ENCODE results near the gene RCSD1. TPM values are rescaled to one million over a fixed set of nuclear protein-coding genes. Genes with fewer than 3 reads are reported as not detected.

The RCSD1 gene
- total and polyA plus RNA-seq, 2 donors (not counting 3 experiments of a cell fraction or from before 2014, with no cell fraction given): 0.08 to 1.00 TPM

DNA sequence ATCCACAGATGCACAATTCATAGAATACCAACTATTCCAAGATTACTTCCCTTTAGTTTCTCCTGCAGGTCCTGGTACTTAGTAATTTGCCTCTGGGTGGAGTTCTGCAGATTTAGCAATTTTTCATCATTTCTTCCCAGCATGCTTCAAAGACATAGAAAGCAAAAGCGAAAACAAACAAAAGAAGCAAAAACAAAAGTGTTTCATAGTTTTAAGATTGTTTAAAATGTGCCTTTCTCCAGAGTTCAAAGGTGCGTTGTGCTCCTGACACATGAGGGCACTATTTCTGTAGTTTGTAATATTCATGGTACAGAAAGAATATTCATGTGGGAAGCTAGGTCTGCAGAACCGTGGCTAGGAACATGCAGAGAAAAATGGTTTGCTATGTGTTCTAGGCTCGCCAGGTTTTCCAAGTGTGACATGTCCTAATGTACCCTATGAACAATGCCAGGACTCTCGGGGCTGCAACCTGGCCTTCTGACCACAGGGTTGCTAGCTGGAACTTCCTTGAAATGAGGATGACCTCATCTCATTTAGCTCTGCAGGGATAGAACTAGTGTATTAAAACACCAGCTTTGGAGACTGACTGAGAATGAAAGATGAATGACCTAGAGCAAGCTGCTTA is 30.0 kb upstream of the RCSD1 start:
- Histone ChIP-seq H3K27ac (ENCODE audit: insufficient read depth, low read depth, low read length) (no peak overlapping the region), H3K4me2 (ENCODE audit: insufficient read depth, low read length) (no peak overlapping the region), H4K20me1 (replicated peaks; ENCODE audit: control insufficient read depth, extremely low read depth, insufficient read depth, low read length) (no peaks in the 10 kb centered on the region), H3K9me3 (replicated peaks; ENCODE audit: control insufficient read depth, insufficient read depth, low read length) (no peaks in the 10 kb centered on the region), H3K79me2 (ENCODE audit: control insufficient read depth, insufficient read depth, low read length) (no peaks in the 10 kb centered on the region), H3K4me3 (replicated peaks in 1 of 3; ENCODE audit: insufficient read depth in 1 of 3, low read depth in 1 of 3, low read length in 3 of 3) (no peak overlapping the region), H3K27me3 (ENCODE audit: control insufficient read depth in 2 of 2, insufficient read depth in 2 of 2, low read length in 2 of 2) (no peaks in the 10 kb centered on the region), H2AFZ (ENCODE audit: low read depth, low read length) (no peak overlapping the region), H3K9ac (replicated peaks; ENCODE audit: extremely low read depth, insufficient read depth, low read length) (no peak overlapping the region), H3K36me3 (ENCODE audit: control insufficient read depth in 2 of 2, extremely low read depth in 1 of 2, insufficient read depth in 2 of 2, low read length in 2 of 2) (no peaks in the 10 kb centered on the region), H3K9me1 (replicated peaks; ENCODE audit: control insufficient read depth, extremely low read depth, insufficient read depth, low read length) (no peaks in the 10 kb centered on the region), H3K4me1 (ENCODE audit: control insufficient read depth, extremely low read depth, insufficient read depth, low read length) (no peaks in the 10 kb centered on the region)
- intact Hi-C loops (cut with micrococcal nuclease) (loop anchor here (1.0 to 2.0 kb wide), 3 partner anchors 88 to 483 kb away; no protein-coding TSS in a partner anchor), dilution Hi-C loops (cut with MboI; ENCODE audit: extremely low pct_ligation_motif_present, low sequenced_read_pairs) (no loop called here)
- FAIRE-seq: peak; percentile 38
- TF ChIP-seq MYC (IDR thresholded peaks at IDR 0.05; ENCODE audit: low read depth, low read length): no peak
- TF ChIP-seq JUN (IDR thresholded peaks at IDR 0.05; ENCODE audit: borderline replicate concordance, insufficient read depth, insufficient read length, low read depth): peak; percentile 10
- TF ChIP-seq GATA2 (IDR thresholded peaks at IDR 0.05; ENCODE audit: insufficient read depth, insufficient read length, low read depth, low read length): no peak
- TF ChIP-seq EZH2 (IDR thresholded peaks at IDR 0.05; ENCODE audit: borderline replicate concordance, low read depth, low read length, severe bottlenecking): no peak
- no peak for TF ChIP-seq FOS (IDR thresholded peaks at IDR 0.05; ENCODE audit: borderline replicate concordance, insufficient read depth, low read length)
- TF ChIP-seq, protein P1, sequence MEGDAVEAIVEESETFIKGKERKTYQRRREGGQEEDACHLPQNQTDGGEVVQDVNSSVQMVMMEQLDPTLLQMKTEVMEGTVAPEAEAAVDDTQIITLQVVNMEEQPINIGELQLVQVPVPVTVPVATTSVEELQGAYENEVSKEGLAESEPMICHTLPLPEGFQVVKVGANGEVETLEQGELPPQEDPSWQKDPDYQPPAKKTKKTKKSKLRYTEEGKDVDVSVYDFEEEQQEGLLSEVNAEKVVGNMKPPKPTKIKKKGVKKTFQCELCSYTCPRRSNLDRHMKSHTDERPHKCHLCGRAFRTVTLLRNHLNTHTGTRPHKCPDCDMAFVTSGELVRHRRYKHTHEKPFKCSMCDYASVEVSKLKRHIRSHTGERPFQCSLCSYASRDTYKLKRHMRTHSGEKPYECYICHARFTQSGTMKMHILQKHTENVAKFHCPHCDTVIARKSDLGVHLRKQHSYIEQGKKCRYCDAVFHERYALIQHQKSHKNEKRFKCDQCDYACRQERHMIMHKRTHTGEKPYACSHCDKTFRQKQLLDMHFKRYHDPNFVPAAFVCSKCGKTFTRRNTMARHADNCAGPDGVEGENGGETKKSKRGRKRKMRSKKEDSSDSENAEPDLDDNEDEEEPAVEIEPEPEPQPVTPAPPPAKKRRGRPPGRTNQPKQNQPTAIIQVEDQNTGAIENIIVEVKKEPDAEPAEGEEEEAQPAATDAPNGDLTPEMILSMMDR (IDR thresholded peaks at IDR 0.05; ENCODE audit: extremely low read depth in 1 of 2, insufficient read depth in 1 of 2, low read depth in 1 of 2, low read length in 2 of 2): peak in 1 of 2 donors; percentile 29
- TF ChIP-seq, protein P2, sequence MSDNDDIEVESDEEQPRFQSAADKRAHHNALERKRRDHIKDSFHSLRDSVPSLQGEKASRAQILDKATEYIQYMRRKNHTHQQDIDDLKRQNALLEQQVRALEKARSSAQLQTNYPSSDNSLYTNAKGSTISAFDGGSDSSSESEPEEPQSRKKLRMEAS (IDR thresholded peaks at IDR 0.05; ENCODE audit: insufficient read depth, insufficient read length): no peak
- no peak for TF ChIP-seq POLR2A (IDR thresholded peaks at IDR 0.05; ENCODE audit: low read depth, low read length)
- TF ChIP-seq POLR2AphosphoS5 (IDR thresholded peaks at IDR 0.05; ENCODE audit: insufficient read depth, low read depth, low read length): no peak
- BruUV-seq (replicated peaks): no TSS peak
- POLR2A ChIA-PET: no interaction called here
- CTCF ChIA-PET: interaction anchor here (0.7 to 2.3 kb wide), 16 partner anchors 10 to 634 kb away, joined by 3 to 78 read pairs (median 4); partner anchors contain the start of gene ADCY10
- peak; percentile 40 for DNase-seq (ENCODE audit: low read depth, low spot score)
